ENCODE data around the gene RAB3IP. TPM values are rescaled to one million over a fixed set of nuclear protein-coding genes. Genes with fewer than 3 reads are reported as not detected.
A peak's percentile ranks its signal among the peaks of the same experiment; 100 is the strongest.

The RAB3IP gene
- 33.6 and 37.2 TPM in 2 replicates for polyA plus RNA-seq (2014; cell fraction: cytosol; rRNA removed)
- polyA plus RNA-seq (2014; cell fraction: nucleus; rRNA removed): 25.3 and 37.3 TPM in 2 replicates

DNA sequence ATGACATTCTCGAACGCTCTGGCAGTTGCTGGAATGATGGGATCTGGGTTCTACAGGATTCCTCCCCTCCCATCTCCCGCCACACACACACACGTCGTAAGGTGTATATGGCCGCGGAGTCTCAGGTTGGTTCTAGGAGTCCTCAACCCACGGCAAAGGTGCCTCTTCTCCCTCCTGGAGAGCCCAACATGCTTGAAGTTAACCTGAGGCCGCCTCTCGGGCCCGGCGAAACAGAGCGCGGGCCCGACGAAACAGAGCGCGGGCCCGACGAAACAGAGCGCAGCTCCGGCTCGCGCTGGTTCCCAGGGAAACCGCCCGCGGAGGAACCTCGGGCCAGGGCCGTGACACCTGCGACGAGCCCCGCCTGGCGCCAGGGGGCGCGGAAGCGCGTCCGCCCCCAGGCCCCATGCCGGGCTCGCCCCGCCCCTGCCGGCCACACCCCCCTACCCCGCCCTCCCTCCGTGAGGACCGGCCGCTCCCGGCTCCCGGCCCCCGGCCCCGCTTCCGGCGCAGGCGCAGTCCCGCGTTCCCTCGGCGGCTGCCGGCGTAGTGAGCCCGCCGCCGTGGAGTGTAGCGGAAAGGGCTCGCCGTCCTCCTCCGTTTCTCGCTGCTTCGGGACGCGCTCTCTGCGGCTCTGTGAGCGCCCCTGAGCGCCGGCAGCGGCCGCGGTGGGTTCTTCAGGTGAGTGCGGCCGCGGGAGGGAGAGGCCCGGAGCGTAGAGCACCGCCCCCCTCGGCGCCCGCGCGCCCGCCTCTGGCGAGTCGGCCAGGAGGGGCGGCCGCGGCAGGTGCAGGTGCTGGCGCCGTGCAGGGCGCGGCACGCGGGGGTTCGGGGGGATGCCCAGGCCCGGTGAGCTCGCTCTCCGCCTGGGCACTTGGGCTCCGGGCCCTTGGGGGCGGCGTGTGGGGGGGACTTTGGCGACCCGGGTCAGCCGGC lies at the start of gene RAB3IP:
RAB3IP (plus strand) TSS at position 510 of the 936 bp plus-strand sequence. CDS start 16,549 bp downstream, outside the sequence.
- DNase-seq (ENCODE audit: low spot score): peak; percentile 83

DNA sequence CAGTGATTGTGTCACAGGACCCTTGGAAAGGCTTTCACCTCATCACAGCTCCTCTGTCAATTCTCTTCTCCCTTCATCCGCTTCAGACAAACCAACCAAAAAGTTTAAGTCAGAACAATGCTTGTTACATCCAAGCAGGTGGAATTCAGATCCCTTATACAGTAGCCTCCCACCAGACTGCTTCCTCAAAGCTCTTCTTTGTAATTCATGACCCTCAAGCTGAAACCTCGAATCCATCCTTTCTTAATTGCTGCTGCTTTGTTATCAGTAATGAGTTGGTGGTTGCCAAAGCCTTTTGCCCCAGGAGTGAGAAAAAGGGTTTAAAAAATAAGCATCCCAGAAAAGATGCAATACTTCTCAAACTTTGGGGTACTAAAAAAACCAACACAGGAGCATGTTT lies 49.0 kb upstream of the RAB3IP start:
- no peak for DNase-seq (ENCODE audit: low spot score)

DNA sequence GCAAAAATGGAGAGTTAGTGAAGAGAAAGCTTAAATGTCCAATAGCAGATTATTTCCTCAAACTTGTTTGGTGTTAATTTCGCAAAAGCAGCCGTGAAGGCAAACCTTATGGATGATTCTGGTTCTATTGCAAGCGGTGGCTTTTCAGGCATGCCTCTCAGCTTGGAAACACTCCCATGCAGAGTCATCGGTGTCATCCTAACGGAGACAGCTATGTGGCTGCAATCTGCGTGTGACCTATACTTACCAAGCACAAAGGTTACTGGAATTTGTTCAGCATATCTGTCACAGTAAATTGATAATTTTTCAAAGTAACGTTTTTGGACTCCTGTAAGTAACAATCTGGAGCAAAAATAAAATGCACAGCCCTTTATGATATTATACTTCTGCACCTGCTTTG lies 44.5 kb upstream of the RAB3IP start:
- no peak for DNase-seq (ENCODE audit: low spot score)

DNA sequence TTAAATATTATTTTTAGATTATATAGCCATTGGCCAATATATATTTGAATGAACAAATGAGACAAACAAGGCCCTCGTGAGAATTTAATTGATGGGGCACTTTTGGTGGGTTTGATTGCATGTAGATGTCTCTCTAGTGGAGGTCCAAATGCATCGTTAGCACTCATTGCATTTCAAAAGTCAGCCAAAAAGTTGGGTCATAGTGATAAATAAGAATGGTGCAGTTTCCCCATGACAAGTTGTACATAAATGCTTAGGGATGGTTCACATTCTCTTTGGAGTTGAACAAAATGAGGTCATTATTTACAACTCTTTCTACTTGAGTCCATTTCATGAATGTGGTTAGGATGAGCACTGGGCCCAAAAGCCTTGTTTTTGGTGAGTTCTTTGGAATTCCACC lies 40.6 kb upstream of the RAB3IP start:
- no peak for DNase-seq (ENCODE audit: low spot score)

DNA sequence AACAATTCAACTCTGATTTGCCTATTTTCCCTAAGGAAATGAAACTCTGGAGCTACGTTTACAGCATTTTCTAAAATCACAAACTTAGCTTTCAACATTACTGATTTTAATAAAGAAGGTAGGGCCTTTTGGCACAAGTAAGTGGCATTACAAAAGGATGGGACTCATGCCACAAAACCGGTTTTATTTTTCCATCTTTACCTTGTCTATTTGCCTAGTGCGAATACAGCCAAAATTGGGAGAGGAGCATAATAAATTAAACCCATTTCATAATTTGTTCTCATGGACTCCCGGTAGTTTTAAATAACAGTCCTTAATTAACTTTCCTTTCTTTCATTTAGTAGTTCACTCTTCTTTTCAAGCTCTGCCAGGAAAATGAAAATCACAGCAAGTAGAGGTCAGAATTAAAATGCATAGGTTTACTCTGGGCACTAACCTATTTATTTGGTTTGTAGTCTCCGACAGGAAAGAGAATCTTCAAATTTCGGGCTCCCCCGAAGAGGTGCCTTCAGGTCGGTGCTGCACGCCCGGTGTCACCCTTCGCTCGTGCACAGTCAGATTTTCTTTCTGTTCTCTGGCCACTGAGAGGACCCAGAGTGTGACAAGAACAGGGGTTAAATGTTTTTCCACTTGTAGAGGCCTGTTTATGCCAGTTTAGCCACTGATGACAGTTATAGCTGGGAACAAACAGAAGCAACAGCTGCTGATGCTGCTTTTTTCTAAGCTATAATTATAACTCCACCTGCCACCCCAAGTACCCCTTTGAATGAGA lies 39.7 kb upstream of the RAB3IP start, which contains the start of gene BEST3:
BEST3 (minus strand) TSS at position 535 of the 772 bp plus-strand sequence. CDS start 1,505 bp downstream, outside the sequence.
- no peak for DNase-seq (ENCODE audit: low spot score)

- no peak for DNase-seq (ENCODE audit: low spot score)
These were observed 36.8 kb upstream of the RAB3IP start for GRCh38 chr12:69701826-69702225.

DNA sequence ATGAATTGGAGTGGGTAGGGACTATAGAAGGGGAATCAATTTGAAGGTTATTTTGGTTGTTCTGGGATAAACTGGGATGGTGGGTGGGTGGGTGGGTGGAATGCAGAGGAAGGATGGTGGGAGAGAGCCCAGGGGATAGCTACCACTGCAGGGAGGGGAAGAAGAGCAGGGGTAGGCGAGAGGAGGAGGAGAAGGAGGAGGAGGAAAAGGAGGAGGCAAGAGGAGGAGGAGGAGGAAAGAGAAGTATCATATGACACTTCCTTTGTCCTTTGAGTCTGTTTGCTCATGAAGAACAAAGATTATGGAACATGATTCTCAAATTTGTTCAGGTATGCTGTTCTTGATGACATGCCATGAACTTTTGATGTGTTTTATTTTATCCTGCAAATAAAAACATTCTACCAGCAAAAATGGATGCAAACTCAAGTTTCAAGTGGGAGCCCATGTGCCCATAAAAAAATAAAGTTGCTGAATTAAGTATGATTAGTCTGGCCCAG lies 35.5 kb upstream of the RAB3IP start:
- no peak for DNase-seq (ENCODE audit: low spot score)

- no peak for DNase-seq (ENCODE audit: low spot score)
These were observed 34.3 kb upstream of the RAB3IP start for GRCh38 chr12:69704357-69704756.

GRCh38 chr12:69708649-69709048 lies 30.0 kb upstream of the RAB3IP start:
- DNase-seq (ENCODE audit: low spot score): no peak

DNA sequence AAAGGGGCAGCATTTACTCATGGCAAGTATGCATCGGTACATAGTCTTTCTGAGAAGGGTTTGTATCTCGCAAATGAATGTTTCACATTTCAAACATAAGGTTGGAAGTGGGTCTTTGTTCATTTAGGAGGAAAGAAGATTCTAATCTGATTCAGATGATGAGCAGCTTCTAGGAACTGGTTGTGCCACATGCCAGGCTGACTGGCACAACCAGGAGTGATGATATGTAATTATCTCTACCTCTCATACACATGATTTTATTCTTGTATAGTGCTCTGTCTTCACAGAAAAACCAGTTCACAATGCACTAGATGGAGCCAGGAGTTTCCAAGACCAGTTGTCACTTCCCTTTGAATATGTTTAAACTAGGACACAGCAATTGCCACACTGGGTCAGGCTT lies 25.8 kb upstream of the RAB3IP start:
- no peak for DNase-seq (ENCODE audit: low spot score)

GRCh38 chr12:69714542-69714941 lies 24.1 kb upstream of the RAB3IP start:
- DNase-seq (ENCODE audit: low spot score): peak; percentile 68

DNA sequence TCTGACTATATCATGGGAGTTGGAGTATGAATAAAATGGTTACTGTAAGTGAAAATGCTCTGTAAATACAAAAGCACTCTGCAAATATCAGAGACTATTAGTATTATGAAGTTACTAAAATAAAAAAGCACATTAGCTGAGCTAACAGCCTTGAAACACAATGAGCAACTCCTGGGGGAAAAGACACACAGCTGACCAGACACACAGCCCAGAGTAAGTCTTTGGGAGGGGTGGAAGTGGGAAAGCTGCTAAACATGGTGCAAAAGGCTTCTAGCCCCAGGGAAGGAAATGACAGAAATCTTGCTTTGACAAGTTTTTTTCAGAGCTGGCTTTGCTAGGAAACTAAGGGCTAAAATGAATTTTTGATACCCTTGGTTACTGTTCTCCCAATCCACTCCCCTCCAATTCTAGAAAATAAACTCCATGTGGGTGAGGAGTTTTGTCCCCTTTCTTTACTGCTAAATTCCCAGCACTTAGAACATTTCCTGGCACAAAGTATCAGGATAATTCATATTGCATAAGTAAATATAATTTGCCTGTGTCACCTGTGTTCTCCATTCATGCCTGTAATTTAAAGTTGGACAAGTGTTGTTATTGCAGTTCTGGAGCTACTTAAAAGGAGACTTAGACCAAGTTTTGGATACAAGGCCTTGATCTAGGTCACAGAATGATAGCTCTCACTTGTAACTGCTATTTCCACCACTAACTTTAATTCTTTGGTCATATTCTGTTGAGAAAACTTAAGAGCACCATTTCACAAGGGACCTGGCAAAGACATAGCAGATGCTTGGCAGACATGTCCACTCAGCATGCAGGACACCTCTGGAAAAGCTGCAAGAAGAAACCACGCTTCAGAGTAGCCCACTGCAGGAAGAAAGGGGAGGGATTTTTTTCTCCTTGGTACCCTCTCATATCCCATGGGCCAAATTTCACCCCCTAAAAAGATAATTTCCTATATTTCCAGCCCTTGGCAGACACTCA lies 19.0 kb upstream of the RAB3IP start:
- DNase-seq (ENCODE audit: low spot score): no peak

GRCh38 chr12:69720750-69721149 lies 17.9 kb upstream of the RAB3IP start:
- DNase-seq (ENCODE audit: low spot score): no peak

GRCh38 chr12:69726922-69727321 lies 11.7 kb upstream of the RAB3IP start:
- no peak for DNase-seq (ENCODE audit: low spot score)

GRCh38 chr12:69732088-69732487 lies 6.6 kb upstream of the RAB3IP start:
- no peak for DNase-seq (ENCODE audit: low spot score)

DNA sequence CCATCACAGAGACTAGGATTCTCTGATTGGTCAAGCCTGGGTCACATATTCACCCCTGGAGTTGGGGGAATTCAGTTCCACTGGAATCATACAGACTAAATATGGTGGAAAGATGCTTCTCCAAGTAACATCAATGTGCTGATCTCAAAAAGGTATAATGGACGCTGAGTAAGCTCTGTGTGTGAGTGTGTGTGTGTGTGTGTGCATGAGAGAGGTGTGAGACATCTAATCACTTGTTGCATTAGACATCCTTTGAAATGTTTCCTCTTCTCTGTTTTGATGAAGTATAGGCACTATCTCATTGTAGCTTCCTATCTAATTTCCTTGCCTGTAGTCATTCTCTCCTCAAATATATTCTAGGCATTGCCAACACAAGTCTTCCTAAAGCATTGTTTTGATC lies 5.0 kb upstream of the RAB3IP start:
- DNase-seq (ENCODE audit: low spot score): no peak

DNA sequence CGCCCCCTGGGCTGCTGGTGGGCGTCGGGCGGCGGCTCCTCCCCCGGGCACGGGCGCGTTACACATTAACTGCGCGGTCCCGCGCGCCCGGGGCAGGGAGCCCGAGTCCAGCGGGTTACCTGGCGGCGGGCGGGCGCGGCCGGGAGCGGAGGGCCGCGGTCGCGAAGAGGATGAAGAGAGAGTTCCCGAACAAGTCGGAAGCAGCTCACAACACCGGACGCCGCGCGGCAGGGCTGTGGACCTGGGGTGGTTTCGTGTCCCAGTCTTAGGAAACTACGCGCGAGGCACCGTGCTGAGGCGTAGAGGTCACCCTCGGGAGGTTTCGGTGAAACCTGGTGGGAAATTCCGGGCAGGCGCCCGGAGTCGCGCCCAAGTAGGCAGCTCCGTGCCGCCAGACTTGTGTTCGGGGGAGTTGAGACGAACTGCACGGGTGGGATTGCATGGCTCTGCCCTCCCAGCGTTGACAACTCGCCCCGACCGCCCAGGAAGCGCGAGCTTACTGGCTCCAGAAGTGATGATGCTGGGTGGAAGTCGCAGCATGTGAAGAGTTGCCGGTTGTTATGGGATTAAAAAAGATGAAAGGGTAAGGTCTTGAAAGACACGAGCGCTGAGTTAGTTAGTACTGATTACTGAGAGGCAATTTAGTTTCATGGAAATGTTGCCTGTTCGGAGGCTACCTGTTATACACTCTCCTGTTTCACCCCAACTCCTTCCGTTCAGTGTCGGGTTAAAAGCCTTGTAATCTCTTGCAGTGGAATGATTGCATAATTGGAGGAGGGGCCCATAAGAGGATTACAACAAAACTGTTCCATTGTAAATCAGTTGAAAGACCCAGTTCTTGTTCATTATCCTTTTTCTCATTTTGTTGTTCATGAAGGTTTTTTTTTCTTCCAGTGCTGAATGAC lies 879 bp downstream of the RAB3IP start:
- peak; percentile 59 for DNase-seq (ENCODE audit: low spot score)

GRCh38 chr12:69744109-69744508 lies 5.4 kb downstream of the RAB3IP start:
- no peak for DNase-seq (ENCODE audit: low spot score)

DNA sequence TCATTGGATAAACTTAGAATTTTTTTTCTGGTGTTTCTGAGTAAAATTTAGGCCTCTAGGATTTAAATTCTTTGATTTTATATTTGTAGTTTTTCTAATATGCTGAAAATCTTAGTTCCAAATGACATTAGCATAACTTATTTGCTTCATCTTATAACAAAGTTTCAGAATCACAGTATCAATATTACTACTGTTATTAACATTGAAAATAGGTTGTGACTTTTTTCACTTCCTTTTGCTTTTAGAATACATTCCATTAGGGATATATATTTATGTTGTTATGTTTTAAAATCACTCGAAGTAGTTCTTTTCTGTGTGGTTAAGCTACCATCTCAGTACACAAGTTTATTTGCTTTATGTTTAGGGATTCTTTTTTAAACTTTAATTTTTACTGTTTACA lies 12.8 kb downstream of the RAB3IP start:
- no peak for DNase-seq (ENCODE audit: low spot score)

DNA sequence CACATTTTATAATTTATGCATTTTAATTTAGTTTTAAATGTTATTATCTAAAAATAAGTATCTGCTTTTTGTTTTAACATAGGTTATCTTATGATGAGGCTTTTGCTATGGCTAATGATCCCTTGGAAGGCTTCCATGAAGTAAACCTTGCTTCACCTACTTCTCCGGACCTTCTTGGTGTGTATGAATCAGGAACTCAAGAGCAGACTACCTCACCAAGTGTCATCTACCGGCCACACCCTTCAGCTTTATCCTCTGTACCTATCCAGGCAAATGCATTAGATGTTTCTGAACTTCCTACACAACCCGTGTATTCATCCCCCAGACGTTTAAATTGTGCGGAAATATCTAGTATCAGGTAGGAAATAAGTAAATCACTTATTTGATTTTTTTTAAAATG lies 16.6 kb downstream of the RAB3IP start:
- no peak for DNase-seq (ENCODE audit: low spot score)
